Cardiac muscle cell (in vitro differentiated cells and primary cell): Measurements from ENCODE around the gene LYZL1. TPM values are rescaled to one million over a fixed set of nuclear protein-coding genes. Genes with fewer than 3 reads are reported as not detected.
"Not testable (repeated sequence)": the region's sequence is repeated elsewhere in the genome, so short reads cannot be mapped to it uniquely, and the experiment has no call there.

ENCODE experiments used
- DNase-seq, 2 donors: peaks; one replicate each; pipeline versions ENCODE4 v3.0.0 to v3.0.0-alpha.2; 2010 to 2017; ENCODE audit warnings: low read depth in 1 of 2, low spot score in 1 of 2
- H3K27ac ChIP-seq: fragments of 200-600 bp; sonication (generic); 2 replicates; pipeline ENCODE4 v1.5.1; 2016
- H3K27me3 ChIP-seq: fragments of 200-600 bp; sonication (generic); 2 replicates; pipeline ENCODE4 v1.6.0; 2016; ENCODE audit warnings: control low read depth
- H3K36me3 ChIP-seq: fragments of 200-600 bp; sonication (generic); 2 replicates; pipeline ENCODE4 v1.5.1; 2016; ENCODE audit warnings: control low read depth
- H3K4me1 ChIP-seq: fragments of 200-600 bp; sonication (generic); 2 replicates; pipeline ENCODE4 v1.8.1; 2017; ENCODE audit warnings: low read depth, mild to moderate bottlenecking, mixed run types
- H3K4me3 ChIP-seq: fragments of 200-600 bp; sonication (generic); 2 replicates; pipeline ENCODE4 v1.5.1; 2016; ENCODE audit warnings: mild to moderate bottlenecking
- H3K9me3 ChIP-seq: fragments of 200-600 bp; sonication (generic); 2 replicates; pipeline ENCODE4 v1.5.1; 2017; ENCODE audit warnings: low read depth, mild to moderate bottlenecking, control low read depth
- CTCF ChIP-seq: IDR thresholded peaks from 2 replicates; pipeline ENCODE4 v1.5.1; 2012; ENCODE audit warnings: low read depth, mild to moderate bottlenecking, low read length
- polyA plus RNA-seq: library from polyadenylated mRNA; unstranded; fragments of >200 nt; fragmentation: Nextera tagmentation; extraction: Ambion mirVana; gene quantifications from 2 replicates; pipeline ENCODE4 v1.2.1, GENCODE V29; 2016
- total RNA-seq: library from RNA; depleted of rRNA; stranded (reverse); fragments of >200 nt; gene quantifications from 2 replicates; pipeline ENCODE4 v1.2.3, GENCODE V29; 2016

The LYZL1 gene
- total and polyA plus RNA-seq, 2 experiments from 2014 or later: 0.17 TPM; not detected in 1

GRCh38 chr10:29309465-29309864, 20.6 kb downstream of the LYZL1 start:
- Histone ChIP-seq H3K27me3 (no peaks in the 10 kb centered on the region), H3K4me3 (no peak overlapping the region), H3K9me3 (no peaks in the 10 kb centered on the region), H3K36me3 (no peaks in the 10 kb centered on the region), H3K4me1 (peaks cover 10% of the 10 kb centered on the region), H3K27ac (no peak overlapping the region)
- TF ChIP-seq CTCF: no peak
- no peak for DNase-seq

GRCh38 chr10:29310463-29310862, 21.6 kb downstream of the LYZL1 start:
- H3K27me3 ChIP-seq, H3K4me1 ChIP-seq, H3K27ac ChIP-seq, H3K4me3 ChIP-seq, DNase-seq, H3K9me3 ChIP-seq, H3K36me3 ChIP-seq: not testable (repeated sequence)

- no peaks in the 10 kb centered on the region for H3K27me3 ChIP-seq
- H3K36me3 ChIP-seq: no peaks in the 10 kb centered on the region
Observed at GRCh38 chr10:29313071-29313470, 24.2 kb downstream of the LYZL1 start.

GRCh38 chr10:29314726-29315125, 25.9 kb downstream of the LYZL1 start:
- H3K4me1 ChIP-seq: peaks cover 22% of the 10 kb centered on the region
- no peaks in the 10 kb centered on the region for H3K36me3 ChIP-seq
- TF ChIP-seq CTCF: no peak
- H3K9me3 ChIP-seq: no peaks in the 10 kb centered on the region
- no peak for DNase-seq
- H3K4me3 ChIP-seq: no peak overlapping the region
- H3K27ac ChIP-seq: no peak overlapping the region
- no peaks in the 10 kb centered on the region for H3K27me3 ChIP-seq

More at GRCh38 chr10:29313071-29313470, 24.2 kb downstream of the LYZL1 start:
- TF ChIP-seq CTCF: no peak
- Histone ChIP-seq H3K4me3 (no peak overlapping the region), H3K9me3 (no peaks in the 10 kb centered on the region), H3K4me1 (peaks cover 7% of the 10 kb centered on the region), H3K27ac (no peak overlapping the region)
- no peak for DNase-seq

- Histone ChIP-seq H3K36me3 (no peaks in the 10 kb centered on the region), H3K4me3 (no peak overlapping the region), H3K9me3 (no peaks in the 10 kb centered on the region), H3K27me3 (no peaks in the 10 kb centered on the region), H3K27ac (peak overlapping the region; percentile 16), H3K4me1 (peaks cover 27% of the 10 kb centered on the region)
- DNase-seq: no peak
- no peak for TF ChIP-seq CTCF
Observed at GRCh38 chr10:29315814-29316213, 26.9 kb downstream of the LYZL1 start.

- no peak overlapping the region for H3K4me3 ChIP-seq
- TF ChIP-seq CTCF: no peak
- no peaks in the 10 kb centered on the region for H3K9me3 ChIP-seq
- no peaks in the 10 kb centered on the region for H3K27me3 ChIP-seq
- H3K4me1 ChIP-seq: peaks cover 29% of the 10 kb centered on the region
- no peaks in the 10 kb centered on the region for H3K36me3 ChIP-seq
- H3K27ac ChIP-seq: peak overlapping the region; percentile 16
- DNase-seq: no peak
Observed at GRCh38 chr10:29316308-29317026, 27.6 kb downstream of the LYZL1 start.
